Sciatic nerve (tissue), 2 donors: ENCODE results near the gene OTOR. TPM values are rescaled to one million over a fixed set of nuclear protein-coding genes. Genes with fewer than 3 reads are reported as not detected.

Experiments used
- ATAC-seq: fragments of 200-7000 bp; cut with Tn5 transposase; one replicate; pipeline ENCODE4 v1.9.1; 2020; ENCODE audit warnings: mild to moderate bottlenecking, moderate library complexity
- DNase-seq: peaks from one replicate; pipeline ENCODE4 v3.0.0-alpha.2; 2020; ENCODE audit warnings: low spot score
- intact Hi-C: fragments of 100-400 bp; cut with DNase I; formaldehyde crosslinking; loops from one replicate; pipeline ENCODE4 v1.14.2; 2022
- total RNA-seq: library from RNA; stranded (reverse); fragmentation: NEBNext Ultra II Directional; extraction: Animal tissue kit (Norgen Biotek cat#: 25700); gene quantifications from one replicate; pipeline ENCODE4 v1.2.1, GENCODE V29; 2021
- donor health status: DM: no; HTN: no; CAD: no.
- donor health status: DM: no; HTN: no; CAD: no.

The OTOR gene
- not detected for total RNA-seq

- intact Hi-C loops = no loop called here
- DNase-seq (no peak), ATAC-seq (no peak)
Measured at GRCh38 chr20:16748308-16748900, at the start of gene OTOR. OTOR (plus strand) TSS chr20:16748358; CDS start chr20:16748402, 44 bp downstream.

- ATAC-seq (no peak), DNase-seq (no peak)
- intact Hi-C loops = no loop called here
Measured at GRCh38 chr20:16699293-16699692, 48.9 kb upstream of the OTOR start.

- DNase-seq = no peak
- intact Hi-C loops = no loop called here
- ATAC-seq = no peak
Measured at GRCh38 chr20:16701296-16701695, 46.9 kb upstream of the OTOR start.

- DNase-seq (no peak), ATAC-seq (no peak)
- intact Hi-C loops = no loop called here
Measured at GRCh38 chr20:16703570-16703969, 44.6 kb upstream of the OTOR start.

GRCh38 chr20:16707674-16708073 lies 40.5 kb upstream of the OTOR start:
- DNase-seq = no peak
- intact Hi-C loops = no loop called here
- ATAC-seq = no peak

- no peak for DNase-seq
- intact Hi-C loops = no loop called here
- no peak for ATAC-seq
Measured at GRCh38 chr20:16708602-16709001, 39.6 kb upstream of the OTOR start.

- DNase-seq (no peak), ATAC-seq (no peak)
- intact Hi-C loops = no loop called here
Measured at GRCh38 chr20:16709017-16709416, 39.1 kb upstream of the OTOR start.

- ATAC-seq (no peak), DNase-seq (no peak)
- intact Hi-C loops = no loop called here
Measured at GRCh38 chr20:16710781-16711180, 37.4 kb upstream of the OTOR start.

GRCh38 chr20:16711661-16712258 lies 36.4 kb upstream of the OTOR start:
- ATAC-seq = no peak
- intact Hi-C loops = no loop called here
- DNase-seq = no peak

GRCh38 chr20:16712511-16712947 lies 35.6 kb upstream of the OTOR start:
- no peak for DNase-seq
- intact Hi-C loops = no loop called here
- peak; percentile 26 for ATAC-seq

- DNase-seq (no peak), ATAC-seq (no peak)
- intact Hi-C loops = no loop called here
Measured at GRCh38 chr20:16713066-16713465, 35.1 kb upstream of the OTOR start.

- no peak for ATAC-seq
- no peak for DNase-seq
- intact Hi-C loops = no loop called here
Measured at GRCh38 chr20:16714242-16714641, 33.9 kb upstream of the OTOR start.

GRCh38 chr20:16714751-16715150 lies 33.4 kb upstream of the OTOR start:
- ATAC-seq = no peak
- no peak for DNase-seq
- intact Hi-C loops = no loop called here

GRCh38 chr20:16719421-16719820 lies 28.7 kb upstream of the OTOR start:
- no peak for DNase-seq
- intact Hi-C loops = no loop called here
- ATAC-seq = no peak

- intact Hi-C loops = no loop called here
- ATAC-seq (no peak), DNase-seq (no peak)
Measured at GRCh38 chr20:16729080-16729479, 19.1 kb upstream of the OTOR start.

GRCh38 chr20:16729565-16730460 lies 18.3 kb upstream of the OTOR start, which contains the start of gene SNRPB2:
SNRPB2 (plus strand) TSS chr20:16730026; CDS start chr20:16731703, 1,677 bp downstream.
- intact Hi-C loops = no loop called here
- DNase-seq = peak; percentile 95
- peak; percentile 100 for ATAC-seq

GRCh38 chr20:16732506-16733152 lies 15.5 kb upstream of the OTOR start:
- DNase-seq (no peak), ATAC-seq (no peak)
- intact Hi-C loops = no loop called here

- intact Hi-C loops = no loop called here
- DNase-seq = no peak
- no peak for ATAC-seq
Measured at GRCh38 chr20:16740365-16741072, 7.6 kb upstream of the OTOR start.
